ENCODE measurements around the gene PHYKPL. TPM values are rescaled to one million over a fixed set of nuclear protein-coding genes. Genes with fewer than 3 reads are reported as not detected.
A peak's percentile ranks its signal among the peaks of the same experiment; 100 is the strongest.

PHYKPL gene
- total RNA-seq, 1 experiment from 2014 or later: 78.2 TPM

DNA sequence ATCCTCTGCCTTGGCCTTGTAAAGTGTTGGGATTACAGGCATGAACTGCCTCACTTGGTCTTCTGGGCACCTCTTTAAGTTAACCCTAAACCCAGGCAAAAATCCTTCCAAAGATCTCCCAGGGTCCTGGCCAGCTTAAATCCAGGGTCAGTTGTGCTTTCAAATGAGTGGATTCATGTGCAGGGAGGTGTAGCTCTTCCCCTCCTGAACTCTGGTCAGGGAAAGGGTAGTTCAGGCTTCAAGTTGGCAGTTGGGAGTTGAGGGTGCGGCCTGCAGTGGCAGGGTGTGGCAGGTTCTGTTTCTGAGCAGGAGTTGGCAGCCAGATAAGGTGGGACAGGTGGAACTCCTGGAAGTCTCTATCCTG, 24.7 kb downstream of the PHYKPL start:
- H3K36me3 Mint-ChIP-seq (ENCODE audit: insufficient read depth, unreplicated experiment): peaks cover 88% of the 10 kb centered on the region
- Histone ChIP-seq H3K36me3 (ENCODE audit: control insufficient read depth, insufficient read depth, low read length) (peaks cover 18% of the 10 kb centered on the region), H3K9me3 (no peaks in the 10 kb centered on the region), H3K27me3 (replicated peaks; ENCODE audit: control insufficient read depth, insufficient read depth, low read length) (no peaks in the 10 kb centered on the region), H3K4me1 (peaks cover 9% of the 10 kb centered on the region; the same call in 1 of the 2 replicates), H3K4me3 (ENCODE audit: low read depth, low read length) (no peak overlapping the region)
- TF ChIP-seq, protein P1, sequence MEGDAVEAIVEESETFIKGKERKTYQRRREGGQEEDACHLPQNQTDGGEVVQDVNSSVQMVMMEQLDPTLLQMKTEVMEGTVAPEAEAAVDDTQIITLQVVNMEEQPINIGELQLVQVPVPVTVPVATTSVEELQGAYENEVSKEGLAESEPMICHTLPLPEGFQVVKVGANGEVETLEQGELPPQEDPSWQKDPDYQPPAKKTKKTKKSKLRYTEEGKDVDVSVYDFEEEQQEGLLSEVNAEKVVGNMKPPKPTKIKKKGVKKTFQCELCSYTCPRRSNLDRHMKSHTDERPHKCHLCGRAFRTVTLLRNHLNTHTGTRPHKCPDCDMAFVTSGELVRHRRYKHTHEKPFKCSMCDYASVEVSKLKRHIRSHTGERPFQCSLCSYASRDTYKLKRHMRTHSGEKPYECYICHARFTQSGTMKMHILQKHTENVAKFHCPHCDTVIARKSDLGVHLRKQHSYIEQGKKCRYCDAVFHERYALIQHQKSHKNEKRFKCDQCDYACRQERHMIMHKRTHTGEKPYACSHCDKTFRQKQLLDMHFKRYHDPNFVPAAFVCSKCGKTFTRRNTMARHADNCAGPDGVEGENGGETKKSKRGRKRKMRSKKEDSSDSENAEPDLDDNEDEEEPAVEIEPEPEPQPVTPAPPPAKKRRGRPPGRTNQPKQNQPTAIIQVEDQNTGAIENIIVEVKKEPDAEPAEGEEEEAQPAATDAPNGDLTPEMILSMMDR (IDR thresholded peaks at IDR 0.05; ENCODE audit: insufficient read depth in 1 of 2, low read depth in 1 of 2, low read length in 1 of 2, severe bottlenecking in 1 of 2, unreplicated experiment in 1 of 2): no peak
- no TSS peak for BruUV-seq (replicated peaks)
- peaks cover 18% of the 10 kb centered on the region for H3K4me1 Mint-ChIP-seq (ENCODE audit: low read depth, unreplicated experiment)
- H3K9me3 Mint-ChIP-seq (ENCODE audit: unreplicated experiment): no peaks in the 10 kb centered on the region
- H3K4me3 Mint-ChIP-seq (ENCODE audit: unreplicated experiment): no peak overlapping the region
- POLR2A ChIA-PET: no interaction called here
- intact Hi-C loops (cut with micrococcal nuclease; ENCODE audit: unreplicated experiment): no loop called here
- H3K27ac Mint-ChIP-seq (ENCODE audit: unreplicated experiment): no peak overlapping the region
- no peak for DNase-seq
- H3K27me3 Mint-ChIP-seq (ENCODE audit: insufficient read depth, unreplicated experiment): peaks cover 2% of the 10 kb centered on the region
- CTCF ChIA-PET: interaction anchor here (0.5 kb wide), 1 partner anchor 27 kb away, joined by 5 read pairs; no protein-coding TSS in a partner anchor

DNA sequence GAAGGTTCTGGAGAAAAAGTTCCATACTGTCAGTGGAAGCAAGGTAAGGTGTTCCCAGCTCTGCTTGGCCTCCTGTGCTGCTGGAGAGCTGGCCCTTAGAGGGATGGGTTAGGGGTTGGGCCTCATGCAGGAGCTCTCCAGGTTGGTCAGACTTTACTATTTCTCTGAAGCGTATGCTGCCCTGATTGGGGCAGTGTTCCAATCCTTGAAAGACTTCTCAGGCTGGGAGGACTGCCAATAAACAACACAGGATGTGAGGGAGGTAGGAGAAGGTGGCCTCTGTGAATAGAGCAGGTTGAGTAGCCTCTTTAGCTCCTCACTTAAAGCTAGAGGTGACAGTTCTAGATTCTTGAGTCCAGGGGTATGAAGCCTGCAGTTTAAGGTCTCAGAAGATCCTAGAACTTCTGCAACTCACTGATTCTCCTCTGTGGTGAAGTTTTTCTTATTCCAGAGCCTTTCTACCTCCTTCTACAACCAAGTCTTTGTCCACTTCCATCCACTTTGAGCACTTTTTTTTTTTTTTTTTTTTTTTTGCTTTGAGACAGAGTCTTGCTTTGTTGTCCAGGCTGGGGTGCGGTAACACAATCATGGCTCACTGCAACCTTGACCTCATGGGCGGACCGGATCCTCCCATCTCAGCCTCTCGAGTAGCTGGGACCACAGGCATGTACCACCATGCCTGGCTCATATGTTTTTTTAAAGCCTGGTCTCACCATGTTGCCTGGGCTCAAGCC, 25.3 kb downstream of the PHYKPL start:
- intact Hi-C loops (cut with micrococcal nuclease; ENCODE audit: unreplicated experiment): no loop called here
- peaks cover 18% of the 10 kb centered on the region for H3K36me3 ChIP-seq (ENCODE audit: control insufficient read depth, insufficient read depth, low read length)
- Mint-ChIP-seq H3K36me3 (ENCODE audit: insufficient read depth, unreplicated experiment) (peaks cover 82% of the 10 kb centered on the region), H3K27ac (ENCODE audit: unreplicated experiment) (no peak overlapping the region), H3K4me3 (ENCODE audit: unreplicated experiment) (peak overlapping the region; percentile 86), H3K27me3 (ENCODE audit: insufficient read depth, unreplicated experiment) (peaks cover 2% of the 10 kb centered on the region), H3K9me3 (ENCODE audit: unreplicated experiment) (no peaks in the 10 kb centered on the region), H3K4me1 (ENCODE audit: low read depth, unreplicated experiment) (peaks cover 18% of the 10 kb centered on the region)
- no peaks in the 10 kb centered on the region for H3K9me3 ChIP-seq
- H3K4me1 ChIP-seq: peaks cover 9% of the 10 kb centered on the region; the same call in 1 of the 2 replicates
- H3K4me3 ChIP-seq (ENCODE audit: low read depth, low read length): no peak overlapping the region
- POLR2A ChIA-PET: interaction anchor here (0.6 to 0.7 kb wide), 2 partner anchors 31 to 224 kb away, joined by 3 to 12 read pairs; no protein-coding TSS in a partner anchor
- TF ChIP-seq, protein P1 (IDR thresholded peaks at IDR 0.05; ENCODE audit: insufficient read depth in 1 of 2, low read depth in 1 of 2, low read length in 1 of 2, severe bottlenecking in 1 of 2, unreplicated experiment in 1 of 2): no peak
- CTCF ChIA-PET: interaction anchor here (0.5 to 0.7 kb wide), 2 partner anchors 26 to 762 kb away, joined by 4 to 5 read pairs; no protein-coding TSS in a partner anchor
- no TSS peak for BruUV-seq (replicated peaks)
- DNase-seq: peak in 1 of 2 experiments; percentile 14
- H3K27me3 ChIP-seq (replicated peaks; ENCODE audit: control insufficient read depth, insufficient read depth, low read length): no peaks in the 10 kb centered on the region

DNA sequence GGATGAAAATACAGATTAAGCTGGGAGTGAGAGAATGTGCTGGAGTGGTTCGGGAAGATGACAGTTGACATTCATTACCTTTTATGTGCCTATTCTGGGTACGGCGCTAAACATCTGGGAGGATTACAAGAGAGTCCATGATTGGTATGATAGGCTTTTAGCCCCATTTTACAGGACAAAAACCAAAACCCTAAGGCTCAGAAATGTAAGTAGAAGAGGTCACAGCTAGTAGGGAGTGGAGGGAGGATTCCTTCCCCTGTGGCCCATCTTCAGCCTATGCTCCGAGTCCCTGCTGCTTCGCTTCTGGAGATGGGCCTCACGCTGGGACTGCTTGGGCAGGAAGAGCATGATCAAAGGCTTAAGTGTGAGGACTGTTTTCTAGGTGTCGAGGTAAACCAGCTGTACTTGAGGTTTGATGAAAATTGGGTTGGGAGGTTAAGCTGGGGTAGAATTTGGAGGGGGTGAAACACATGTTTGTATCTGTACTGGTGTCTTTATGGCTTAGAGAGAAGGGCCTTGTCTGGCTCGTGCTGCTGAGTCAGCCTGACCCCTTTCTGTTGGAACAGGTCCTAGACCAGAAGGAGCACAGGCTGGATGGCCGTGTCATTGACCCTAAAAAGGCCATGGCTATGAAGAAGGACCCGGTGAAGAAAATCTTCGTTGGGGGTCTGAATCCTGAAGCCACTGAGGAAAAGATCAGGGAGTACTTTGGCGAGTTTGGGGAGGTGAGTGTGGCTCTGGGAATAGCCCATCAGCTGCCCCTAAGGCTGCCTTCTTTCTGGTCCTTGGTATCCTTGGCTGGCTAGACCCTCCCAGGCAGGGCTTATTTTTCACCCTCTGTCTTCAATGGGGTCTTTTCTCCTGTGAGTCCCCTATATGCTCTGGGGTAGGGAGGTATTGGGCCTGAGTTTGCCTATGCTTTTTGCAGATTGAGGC, 26.2 kb downstream of the PHYKPL start:
- Mint-ChIP-seq H3K4me3 (ENCODE audit: unreplicated experiment) (peak overlapping the region; percentile 86), H3K4me1 (ENCODE audit: low read depth, unreplicated experiment) (peaks cover 18% of the 10 kb centered on the region), H3K36me3 (ENCODE audit: insufficient read depth, unreplicated experiment) (peaks cover 73% of the 10 kb centered on the region), H3K27me3 (ENCODE audit: insufficient read depth, unreplicated experiment) (peaks cover 2% of the 10 kb centered on the region), H3K9me3 (ENCODE audit: unreplicated experiment) (no peaks in the 10 kb centered on the region), H3K27ac (ENCODE audit: unreplicated experiment) (peak overlapping the region; percentile 84)
- intact Hi-C loops (cut with micrococcal nuclease; ENCODE audit: unreplicated experiment): no loop called here
- H3K9me3 ChIP-seq: no peaks in the 10 kb centered on the region
- H3K4me3 ChIP-seq (ENCODE audit: low read depth, low read length): peak overlapping the region; percentile 93
- peaks cover 9% of the 10 kb centered on the region; the same call in 1 of the 2 replicates for H3K4me1 ChIP-seq
- TF ChIP-seq, protein P1 (IDR thresholded peaks at IDR 0.05; ENCODE audit: insufficient read depth in 1 of 2, low read depth in 1 of 2, low read length in 1 of 2, severe bottlenecking in 1 of 2, unreplicated experiment in 1 of 2): no peak
- POLR2A ChIA-PET: no interaction called here
- CTCF ChIA-PET: interaction anchor here (0.7 kb wide), 1 partner anchor 761 kb away, joined by 4 read pairs; no protein-coding TSS in a partner anchor
- H3K36me3 ChIP-seq (ENCODE audit: control insufficient read depth, insufficient read depth, low read length): peaks cover 18% of the 10 kb centered on the region
- no peaks in the 10 kb centered on the region for H3K27me3 ChIP-seq (replicated peaks; ENCODE audit: control insufficient read depth, insufficient read depth, low read length)
- no peak for DNase-seq
- TSS peak; percentile 43 for BruUV-seq (replicated peaks)
